Kidney (tissue), 14 donors: ENCODE data around the gene ZNF22. TPM values are rescaled to one million over a fixed set of nuclear protein-coding genes. Genes with fewer than 3 reads are reported as not detected.
A peak's percentile ranks its signal among the peaks of the same experiment; 100 is the strongest.

Experiments
- DNase-seq, 5 donors: peaks; one replicate each; pipeline ENCODE4 v3.0.0-alpha.2; 2013 to 2020
- FAIRE-seq: peaks from 2 replicates; lab custom pipeline; 2012; peaks lifted over from hg19 to GRCh38; lab: Jason Lieb, UNC
- H3K27ac ChIP-seq, 2 donors: one replicate each; pipeline ENCODE4 v1.7.0; 2013; ENCODE audit warnings: low read depth in 2 of 2, low read length in 2 of 2, inconsistent platforms in 1 of 2
- H3K27me3 ChIP-seq: one replicate; pipeline ENCODE4 v1.7.1; 2013; ENCODE audit warnings: low read length, inconsistent platforms; ENCODE audit not compliant: control insufficient read depth, insufficient read depth
- H3K36me3 ChIP-seq, 3 donors: one replicate each; pipeline versions ENCODE4 v1.7.0 to v1.7.1; 2013; ENCODE audit warnings: low read length in 3 of 3, control low read depth in 1 of 3, inconsistent platforms in 1 of 3; ENCODE audit not compliant: insufficient read depth in 3 of 3, control insufficient read depth in 2 of 3
- H3K4me1 ChIP-seq, 3 donors: one replicate each; pipeline versions ENCODE4 v1.7.0 to v1.7.1; 2013; ENCODE audit warnings: low read length in 3 of 3, inconsistent platforms in 1 of 3, low read depth in 1 of 3; ENCODE audit not compliant: control insufficient read depth in 2 of 3, insufficient read depth in 2 of 3
- H3K4me3 ChIP-seq, 3 donors: one replicate each; pipeline versions ENCODE4 v1.7.0 to v1.8.1; 2013; ENCODE audit warnings: low read length in 3 of 3, control low read depth in 1 of 3, inconsistent platforms in 1 of 3
- H3K9ac ChIP-seq, 3 donors: one replicate each; pipeline versions ENCODE4 v1.7.0 to v1.7.1; 2013; ENCODE audit warnings: low read length in 3 of 3, control low read depth in 1 of 3, inconsistent platforms in 1 of 3
- H3K9me3 ChIP-seq, 3 donors: one replicate each; pipeline versions ENCODE4 v1.7.0 to v1.7.1; 2013; ENCODE audit warnings: low read length in 3 of 3, control low read depth in 1 of 3, inconsistent platforms in 1 of 3; ENCODE audit not compliant: control insufficient read depth in 2 of 3, insufficient read depth in 1 of 3
- intact Hi-C: fragments of 100-400 bp; cut with DNase I; formaldehyde crosslinking; loops from one replicate; pipeline ENCODE4 v1.11.1; 2022
- polyA plus RNA-seq: library from polyadenylated mRNA; stranded (reverse); fragments of 350-450 nt; fragmentation: Illumina TruSeq; extraction: RNeasy Lipid Tissue Mini Kit (QIAGEN cat#74804); gene quantifications from one replicate; pipeline ENCODE4 v1.2.3, GENCODE V29; 2014; ENCODE audit warnings: low read depth, low replicate concordance; ENCODE audit not compliant: insufficient read depth
- total RNA-seq: library from RNA; stranded (reverse); fragmentation: NEBNext Ultra II Directional; extraction: Animal tissue kit (Norgen Biotek cat#: 25700); gene quantifications from one replicate; pipeline ENCODE4 v1.2.1, GENCODE V29; 2021
- TF ChIP-seq, protein P1 (sequence below): IDR thresholded peaks from 3 replicates; pipeline ENCODE4 v1.5.1; 2012; ENCODE audit warnings: mild to moderate bottlenecking, moderate library complexity, borderline replicate concordance; ENCODE audit not compliant: insufficient read depth; ENCODE audit errors: extremely low read depth
- donor health status: control.
- donor health status: control.
- donor health status: control.
- donor health status: control.
- donor health status: control.
- donor health status: DM: yes; HTN: yes; CAD: no.
- donor health status: Normal renal cell carcinoma (clear cell type).

Gene ZNF22
- total and polyA plus RNA-seq, 2 donors from 2014 or later = 18.7 to 24.5 TPM

DNA sequence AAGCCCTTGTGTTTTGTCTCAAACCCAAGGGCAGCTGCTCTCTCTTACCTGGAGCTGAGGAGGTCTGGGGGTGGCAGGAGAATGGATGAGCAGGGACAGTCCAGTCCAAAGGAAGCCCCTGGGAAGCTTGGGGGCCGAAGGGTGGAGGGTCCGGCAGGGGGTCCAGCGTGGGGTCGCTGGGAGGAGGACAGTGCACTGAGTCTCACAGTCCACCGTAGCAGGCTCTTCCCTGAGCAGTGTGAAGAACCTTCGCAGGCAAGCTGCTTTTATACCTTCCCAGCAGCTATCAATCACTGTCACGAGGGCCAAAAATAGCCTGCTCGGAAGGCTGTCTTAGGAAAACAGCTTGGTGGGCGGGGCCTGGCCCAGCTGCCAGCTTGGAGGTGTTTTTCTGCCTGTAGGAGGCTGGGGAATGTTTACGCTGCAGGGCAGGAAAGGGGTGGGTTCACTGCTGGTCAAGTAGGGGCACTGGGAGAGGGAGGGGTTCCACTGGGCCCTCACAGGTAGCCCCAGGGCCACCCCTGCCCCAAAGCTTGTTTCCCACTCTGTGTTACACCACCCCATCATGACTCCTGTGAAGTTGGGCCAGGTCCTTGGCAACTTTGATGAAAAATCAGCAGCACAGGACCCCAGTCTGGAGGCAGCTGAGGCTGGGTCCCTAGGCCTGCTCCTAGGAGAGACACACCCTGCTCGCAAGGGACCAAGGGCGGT, 22.0 kb upstream of the ZNF22 start, which contains the start of gene DEPP1:
Gene DEPP1, minus strand, starts transcription at position 240 of the 711 bp plus-strand sequence. CDS start 779 bp downstream, outside the sequence.
- Histone ChIP-seq H3K4me1 (peaks cover 0 to 53% (median 44%) of the 10 kb centered on the region in 3 donors), H3K27me3 (no peaks in the 10 kb centered on the region), H3K4me3 (peak within 1 kb of the TSS; percentile 44 to 94 (median 90)), H3K36me3 (peaks cover 0 to 34% (median 2%) of the 10 kb centered on the region in 3 donors), H3K27ac (peak within 1 kb of the TSS; percentile 97 to 98), H3K9ac (peak within 1 kb of the TSS; percentile 13 to 99 (median 86)), H3K9me3 (no peaks in the 10 kb centered on the region)
- DNase-seq (peak; percentile 97 to 98 (median 98)), FAIRE-seq (peak; percentile 86)
- TF ChIP-seq, protein P1, sequence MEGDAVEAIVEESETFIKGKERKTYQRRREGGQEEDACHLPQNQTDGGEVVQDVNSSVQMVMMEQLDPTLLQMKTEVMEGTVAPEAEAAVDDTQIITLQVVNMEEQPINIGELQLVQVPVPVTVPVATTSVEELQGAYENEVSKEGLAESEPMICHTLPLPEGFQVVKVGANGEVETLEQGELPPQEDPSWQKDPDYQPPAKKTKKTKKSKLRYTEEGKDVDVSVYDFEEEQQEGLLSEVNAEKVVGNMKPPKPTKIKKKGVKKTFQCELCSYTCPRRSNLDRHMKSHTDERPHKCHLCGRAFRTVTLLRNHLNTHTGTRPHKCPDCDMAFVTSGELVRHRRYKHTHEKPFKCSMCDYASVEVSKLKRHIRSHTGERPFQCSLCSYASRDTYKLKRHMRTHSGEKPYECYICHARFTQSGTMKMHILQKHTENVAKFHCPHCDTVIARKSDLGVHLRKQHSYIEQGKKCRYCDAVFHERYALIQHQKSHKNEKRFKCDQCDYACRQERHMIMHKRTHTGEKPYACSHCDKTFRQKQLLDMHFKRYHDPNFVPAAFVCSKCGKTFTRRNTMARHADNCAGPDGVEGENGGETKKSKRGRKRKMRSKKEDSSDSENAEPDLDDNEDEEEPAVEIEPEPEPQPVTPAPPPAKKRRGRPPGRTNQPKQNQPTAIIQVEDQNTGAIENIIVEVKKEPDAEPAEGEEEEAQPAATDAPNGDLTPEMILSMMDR = no peak
- intact Hi-C loops = no loop called here

GRCh38 chr10:44979281-44980191, 21.2 kb upstream of the ZNF22 start:
- Histone ChIP-seq H3K27me3 (no peaks in the 10 kb centered on the region), H3K27ac (peak overlapping the region; percentile 97 to 98), H3K4me3 (peak overlapping the region in 1 of 3 donors; percentile 94), H3K36me3 (peaks cover 0 to 34% (median 4%) of the 10 kb centered on the region in 3 donors), H3K4me1 (peaks cover 0 to 51% (median 42%) of the 10 kb centered on the region in 3 donors), H3K9ac (peak overlapping the region in 2 of 3 donors; percentile 12 to 47), H3K9me3 (no peaks in the 10 kb centered on the region)
- FAIRE-seq = no peak
- intact Hi-C loops = no loop called here
- TF ChIP-seq, protein P1 = no peak
- DNase-seq = peak in 1 of 5 donors; percentile 57

GRCh38 chr10:44980309-44981171, 20.2 kb upstream of the ZNF22 start:
- peak overlapping the region in 1 of 2 donors; percentile 79 for H3K27ac ChIP-seq
- TF ChIP-seq, protein P1 = no peak
- H3K36me3 ChIP-seq = peaks cover 0 to 41% (median 9%) of the 10 kb centered on the region in 3 donors
- H3K9me3 ChIP-seq = no peaks in the 10 kb centered on the region
- peaks cover 0 to 52% (median 35%) of the 10 kb centered on the region in 3 donors for H3K4me1 ChIP-seq
- H3K27me3 ChIP-seq = no peaks in the 10 kb centered on the region
- H3K4me3 ChIP-seq = no peak overlapping the region
- intact Hi-C loops = no loop called here
- H3K9ac ChIP-seq = peak overlapping the region in 1 of 3 donors; percentile 23
- DNase-seq (peak in 2 of 5 donors; percentile 60 to 75), FAIRE-seq (no peak)
